GM12878 (cell line): ENCODE measurements around the gene KCTD2. TPM values are rescaled to one million over a fixed set of nuclear protein-coding genes. Genes with fewer than 3 reads are reported as not detected.

Experiments used
- ATAC-seq: fragments of 200-7000 bp; cut with Tn5 transposase; 3 replicates; pipeline ENCODE4 v1.9.1; 2020; ENCODE audit warnings: mild to moderate bottlenecking, moderate library complexity
- BruUV-seq: library from RNA; stranded (reverse); fragments of 400-500 nt; replicated peaks from 2 replicates; lab custom pipeline; 2021; lab: Mats Ljungman, UMichigan
- CTCF ChIA-PET: fragments of 300-600 bp; sonication (Branson Sonifier 250); formaldehyde crosslinking; extraction: SDS; loops from one replicate; lab custom pipeline; 2021; ENCODE audit warnings: inconsistent platforms; lab: Yijun Ruan, JAX
- POLR2A ChIA-PET: fragments of 350-600 bp; formaldehyde crosslinking; extraction: SDS; loops from one replicate; lab custom pipeline; 2021; ENCODE audit warnings: inconsistent platforms; lab: Charles Lee
- RAD21 ChIA-PET: fragments of 300-600 bp; sonication (Branson Sonifier 250); formaldehyde crosslinking; loops from one replicate; lab custom pipeline; 2023; ENCODE audit warnings: antibody characterized with exemption; ENCODE audit not compliant: unreplicated experiment; lab: Charles Lee
- SMC1A ChIA-PET: fragments of 300-600 bp; sonication (Branson Sonifier 250); formaldehyde crosslinking; loops from one replicate; lab custom pipeline; 2023; ENCODE audit not compliant: unreplicated experiment, uncharacterized antibody; lab: Charles Lee
- DNase-seq: peaks from one replicate; pipeline ENCODE4 v3.0.0-alpha.2; 2011; ENCODE audit warnings: low read depth, low spot score
- FAIRE-seq: peaks from 3 replicates; lab custom pipeline; 2011; peaks lifted over from hg19 to GRCh38; lab: Jason Lieb, UNC
- H2AFZ ChIP-seq: 2 replicates; pipeline ENCODE4 v1.6.0; 2011; ENCODE audit warnings: low read depth, low read length, control low read depth; ENCODE audit not compliant: control insufficient read depth
- H3K27ac ChIP-seq: 2 replicates; pipeline ENCODE4 v1.5.1; 2011; ENCODE audit warnings: control low read depth; ENCODE audit not compliant: control insufficient read depth, insufficient read depth
- H3K27me3 ChIP-seq, 2 experiments: replicated peaks in 1 of 2; 2 replicates each; pipeline versions ENCODE4 v1.6.0 to v1.6.1; 2011; ENCODE audit warnings: low read length in 1 of 2; ENCODE audit not compliant: control insufficient read depth in 2 of 2, insufficient read depth in 2 of 2
- H3K36me3 ChIP-seq, 2 experiments: 2 replicates each; pipeline ENCODE4 v1.5.1; 2011; ENCODE audit warnings: low read length in 1 of 2; ENCODE audit not compliant: control insufficient read depth in 2 of 2, insufficient read depth in 2 of 2
- H3K4me1 ChIP-seq: 2 replicates; pipeline ENCODE4 v1.6.1; 2011; ENCODE audit warnings: mild to moderate bottlenecking, low read length, moderate library complexity, mixed read lengths; ENCODE audit not compliant: control insufficient read depth, insufficient read depth
- H3K4me2 ChIP-seq: 2 replicates; pipeline ENCODE4 v1.6.0; 2011; ENCODE audit warnings: control low read depth; ENCODE audit not compliant: control insufficient read depth, insufficient read depth
- H3K4me3 ChIP-seq: fragments of 200-600 bp; sonication (generic); 2 replicates; pipeline ENCODE4 v1.5.1; 2016
- H3K79me2 ChIP-seq: 2 replicates; pipeline ENCODE4 v1.6.0; 2011; ENCODE audit warnings: low read length; ENCODE audit not compliant: control insufficient read depth, insufficient read depth
- H3K9ac ChIP-seq: 2 replicates; pipeline ENCODE4 v1.8.0; 2011; ENCODE audit warnings: low read length, control low read depth, mixed read lengths; ENCODE audit not compliant: control insufficient read depth, insufficient read depth
- H3K9me3 ChIP-seq: replicated peaks from 3 replicates; pipeline ENCODE4 v1.5.1; 2011; ENCODE audit warnings: mild to moderate bottlenecking, low read length; ENCODE audit not compliant: control insufficient read depth, insufficient read depth
- H4K20me1 ChIP-seq: 2 replicates; pipeline ENCODE4 v1.6.0; 2011; ENCODE audit not compliant: control insufficient read depth, insufficient read depth
- BCL3 ChIP-seq: IDR thresholded peaks from 2 replicates; pipeline ENCODE4 v1.6.1; 2011; ENCODE audit warnings: borderline replicate concordance, low read depth, mild to moderate bottlenecking, moderate library complexity, low read length; ENCODE audit not compliant: insufficient read depth, poor library complexity, severe bottlenecking
- CREM ChIP-seq: IDR thresholded peaks from 2 replicates; pipeline ENCODE4 v1.6.1; 2014; ENCODE audit warnings: antibody characterized with exemption, low read depth
- KLF5 ChIP-seq: fragments of 450-650 bp; IDR thresholded peaks from 2 replicates; pipeline ENCODE4 v1.6.1; 2014; ENCODE audit warnings: mild to moderate bottlenecking; ENCODE audit not compliant: partially characterized antibody
- PKNOX1 ChIP-seq: fragments of 450-650 bp; IDR thresholded peaks from 2 replicates; pipeline ENCODE4 v1.6.1; 2016; ENCODE audit warnings: mild to moderate bottlenecking
- PML ChIP-seq: IDR thresholded peaks from 2 replicates; pipeline ENCODE4 v1.6.1; 2012; ENCODE audit warnings: low read length, inconsistent platforms
- RBBP5 ChIP-seq: fragments of 200-600 bp; sonication (generic); conservative IDR thresholded peaks from 2 replicates; pipeline ENCODE4 v1.6.1; 2016
- SPI1 ChIP-seq: IDR thresholded peaks from 2 replicates; pipeline ENCODE4 v1.6.1; 2011; ENCODE audit warnings: low read depth, mild to moderate bottlenecking, low read length, moderate library complexity, borderline replicate concordance; ENCODE audit not compliant: insufficient read depth
- SREBF1 ChIP-seq: IDR thresholded peaks from 2 replicates; pipeline ENCODE4 v1.6.1; 2012; ENCODE audit warnings: mild to moderate bottlenecking, low read length
- SRF ChIP-seq, 2 experiments: IDR thresholded peaks; 2 replicates each; pipeline ENCODE4 v1.6.1; 2011; ENCODE audit warnings: low read depth in 2 of 2, low read length in 2 of 2, mild to moderate bottlenecking in 1 of 2, moderate library complexity in 1 of 2
- TARDBP ChIP-seq: IDR thresholded peaks from 2 replicates; pipeline ENCODE4 v1.6.1; 2016; ENCODE audit warnings: borderline replicate concordance
- TCF3 ChIP-seq: IDR thresholded peaks from 2 replicates; pipeline ENCODE4 v1.6.1; 2012; ENCODE audit warnings: low read depth, mild to moderate bottlenecking, low read length, borderline replicate concordance; ENCODE audit not compliant: insufficient read depth
- TCF7 ChIP-seq: IDR thresholded peaks from 2 replicates; pipeline ENCODE4 v1.6.1; 2014; ENCODE audit warnings: antibody characterized with exemption, borderline replicate concordance
- WRNIP1 ChIP-seq: IDR thresholded peaks from 2 replicates; pipeline ENCODE4 v1.6.1; 2011; ENCODE audit warnings: low read depth, low read length, improper control_type of control experiment, borderline replicate concordance
- YY1 ChIP-seq: IDR thresholded peaks from 2 replicates; pipeline ENCODE4 v1.6.1; 2011; ENCODE audit warnings: low read depth, mild to moderate bottlenecking, low read length
- ZNF384 ChIP-seq: IDR thresholded peaks from 2 replicates; pipeline ENCODE4 v1.6.1; 2012; ENCODE audit warnings: low read depth, mild to moderate bottlenecking, low read length, improper control_type of control experiment, borderline replicate concordance
- WGBS: methylation state at CpG from one replicate; pipeline ENCODE4 v1.1.6; 2016; ENCODE audit warnings: low lambda C conversion rate; ENCODE audit not compliant: insufficient replicate concordance, insufficient coverage; ENCODE audit errors: missing lambda C conversion rate; 5-methylcytosine and 5-hydroxymethylcytosine counted together
- in situ Hi-C: fragments of 300-500 bp; cut with MboI; formaldehyde crosslinking; loops from 9 replicates; pipeline ENCODE4 v1.14.3; 2018; ENCODE audit warnings: mixed read lengths
- intact Hi-C: fragments of 100-400 bp; cut with micrococcal nuclease; formaldehyde crosslinking; loops from one replicate; pipeline ENCODE4 v1.14.2; 2022; ENCODE audit not compliant: unreplicated experiment
- polyA plus RNA-seq, 11 experiments: library from polyadenylated mRNA; depleted of rRNA in 4 of 11; unstranded in 6 of 11; stranded (reverse) in 5 of 11; fragments of >200 nt; fragmentation: Nextera tagmentation in 4 of 11; fragmentation: Illumina TruSeq in 1 of 11; extraction: Ambion mirVana in 4 of 11; extraction: Trizol in 1 of 11; gene quantifications; 1 replicate in 1 of 11; 2 replicates in 10 of 11; pipeline versions ENCODE4 v1.2.1 to v1.2.3, GENCODE V29; 2011 to 2016; ENCODE audit warnings: inconsistent platforms in 2 of 11, missing spikeins in 2 of 11, low read depth in 1 of 11
- total RNA-seq, 4 experiments: library from RNA; depleted of rRNA in 3 of 4; stranded (reverse); fragments of >200 nt in 3 of 4; fragmentation: Illumina TruSeq in 1 of 4; extraction: Trizol in 1 of 4; gene quantifications; 2 replicates each; pipeline versions ENCODE4 v1.2.1 to v1.2.3, GENCODE V29; 2013 to 2021

The KCTD2 gene
- total and polyA plus RNA-seq, 10 of the 15 experiments (the other 5 are each of a cell fraction or from before 2014, with no cell fraction given) = 1.5 to 27.5 (median 13.7) TPM

DNA sequence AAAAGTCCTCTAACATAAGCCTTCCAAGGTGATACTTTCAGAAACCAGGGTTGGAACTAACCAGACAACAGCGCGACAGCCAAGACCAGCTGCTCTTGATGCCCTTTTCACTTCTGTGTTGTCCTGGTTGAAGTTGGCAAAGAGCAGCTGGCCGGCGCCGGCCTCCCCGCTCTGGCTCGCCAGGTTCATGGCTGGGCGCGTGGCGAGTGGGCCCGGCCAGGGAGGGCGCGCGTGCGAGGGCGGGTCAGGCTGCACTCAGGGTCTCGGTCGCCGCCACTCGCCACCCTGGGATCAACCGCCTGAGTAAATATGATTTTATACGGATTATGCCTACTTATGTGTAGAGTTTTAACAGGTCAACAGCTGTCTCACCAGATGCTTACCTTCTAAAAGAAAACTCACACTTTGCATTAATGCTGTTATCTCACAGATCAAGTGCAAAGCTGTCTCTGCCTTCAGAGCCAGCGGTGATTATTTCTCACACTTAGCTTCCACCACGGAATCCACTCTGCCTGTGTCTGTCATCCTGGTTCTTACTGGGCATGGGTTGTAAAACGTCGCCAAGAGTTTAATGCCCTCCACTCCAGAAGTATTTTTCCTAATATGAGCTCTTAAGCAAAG, 13.5 kb downstream of the KCTD2 start:
- ChIA-PET CTCF (interaction anchor here (0.6 to 3.8 kb wide), 21 partner anchors 10 to 178 kb away, joined by 3 to 37 read pairs (median 5); partner anchors contain the start of genes ATP5PD, KCTD2 and MRPL58), RAD21 (interaction anchor here (0.7 to 1.7 kb wide), 7 partner anchors 8 to 146 kb away, joined by 3 to 7 read pairs (median 5); no protein-coding TSS in a partner anchor), SMC1A (interaction anchor here (0.6 to 1.6 kb wide), 6 partner anchors 12 to 141 kb away, joined by 3 to 6 read pairs (median 4); no protein-coding TSS in a partner anchor), POLR2A (interaction anchor here (1.3 to 1.4 kb wide), 2 partner anchors 12 to 48 kb away, joined by 3 read pairs; partner anchors contain the start of gene MRPL58)
- no peak for DNase-seq
- H3K27ac ChIP-seq = no peak overlapping the region
- BruUV-seq = no TSS peak
- 98% methylated on average over 24 of the region's 26 CpGs for WGBS
- H3K79me2 ChIP-seq = no peaks in the 10 kb centered on the region
- no peak overlapping the region for H3K4me3 ChIP-seq
- no peaks in the 10 kb centered on the region for H3K27me3 ChIP-seq
- no peak overlapping the region for H3K4me2 ChIP-seq
- no peak for FAIRE-seq
- peaks cover 5% of the 10 kb centered on the region for H3K4me1 ChIP-seq
- ATAC-seq = no peak
- TF ChIP-seq ZNF384 (no peak), TCF3 (0 out of 2 replicates have a peak, but pooled peaks have one; percentile 21), BCL3 (peak; percentile 37), TCF7 (no peak), SRF (IDR thresholded peaks at IDR 0.05; ENCODE audit: low read depth in 2 of 2, low read length in 2 of 2) (no peak), WRNIP1 (no peak), PML (no peak), TARDBP (no peak), CREM (no peak), YY1 (no peak), SREBF1 (no peak), RBBP5 (no peak), PKNOX1 (no peak), KLF5 (no peak), SPI1 (no peak)
- H4K20me1 ChIP-seq = no peaks in the 10 kb centered on the region
- intact Hi-C loops = no loop called here
- H3K36me3 ChIP-seq = peaks cover 7 to 16% of the 10 kb centered on the region in 2 experiments; a peak in 3 of 4 replicates
- in situ Hi-C loops = no loop called here
- no peak overlapping the region for H2AFZ ChIP-seq
- no peaks in the 10 kb centered on the region for H3K9me3 ChIP-seq
- no peak overlapping the region for H3K9ac ChIP-seq
